Measurements from ENCODE around the gene KRT35.

The KRT35 gene

DNA sequence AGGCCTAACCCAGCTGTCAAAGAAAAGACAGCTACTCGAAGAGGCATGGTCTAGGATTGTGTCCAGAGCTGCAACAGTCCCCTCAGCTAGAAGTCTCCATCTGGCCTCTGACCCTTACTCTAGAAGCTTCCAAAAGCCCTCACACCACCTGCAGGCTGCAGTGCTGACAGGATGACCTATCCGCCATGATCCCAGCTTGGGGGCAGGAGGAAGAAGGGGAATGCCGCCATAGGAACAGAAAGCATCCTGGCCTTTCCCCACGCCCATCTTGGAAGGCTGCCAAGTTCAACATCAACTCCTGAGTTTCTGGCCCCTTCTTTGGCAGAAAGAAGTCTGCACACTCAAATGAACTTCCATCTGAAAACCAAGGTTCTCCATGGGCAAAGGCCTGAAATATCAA is 11.8 kb upstream of the KRT35 start:
- Histone ChIP-seq H4K8ac (ENCODE audit: low read depth, low read length) (no peak overlapping the region), H4K12ac (ENCODE audit: low read depth, low read length) (no peak overlapping the region), H2BK5ac (ENCODE audit: low read depth, low read length, poor library complexity) (no peak overlapping the region), H2AFZ (ENCODE audit: insufficient read depth, low read length, poor library complexity) (no peak overlapping the region), H2AK5ac (ENCODE audit: low read length) (no peak overlapping the region), H3K23ac (ENCODE audit: low read length) (no peak overlapping the region), H3K36me3 (ENCODE audit: control insufficient read depth in 1 of 2, insufficient read depth in 2 of 2, low read length in 2 of 2) (no peaks in the 10 kb centered on the region), H3K14ac (ENCODE audit: low read length) (no peak overlapping the region), H3K27ac (ENCODE audit: low read depth, low read length) (no peak overlapping the region), H3K79me1 (ENCODE audit: low read length) (no peaks in the 10 kb centered on the region), H3K9ac (ENCODE audit: low read length) (no peak overlapping the region), H3K4me2 (ENCODE audit: low read length) (no peak overlapping the region), H3K4ac (ENCODE audit: low read depth, low read length) (no peak overlapping the region), H3K4me1 (ENCODE audit: control insufficient read depth in 1 of 2, insufficient read depth in 2 of 2, low read length in 2 of 2) (no peaks in the 10 kb centered on the region), H3K9me3 (ENCODE audit: insufficient read depth, low read depth, low read length) (no peaks in the 10 kb centered on the region), H2BK12ac (ENCODE audit: low read length) (no peak overlapping the region), H3K18ac (ENCODE audit: low read length) (no peak overlapping the region), H3K4me3 (ENCODE audit: low read depth, low read length) (no peak overlapping the region), H3K79me2 (ENCODE audit: control insufficient read depth, insufficient read depth, low read length, poor library complexity) (no peaks in the 10 kb centered on the region), H2BK120ac (ENCODE audit: insufficient read depth, low read length, poor library complexity) (no peak overlapping the region), H4K91ac (ENCODE audit: low read depth, low read length) (no peak overlapping the region), H3K27me3 (ENCODE audit: insufficient read depth, low read length) (no peaks in the 10 kb centered on the region)
- WGBS (ENCODE audit: extremely low coverage, insufficient coverage, insufficient read length), result no CpG with 5 or more reads among the region's 4 CpGs
- no peak for DNase-seq

GRCh38 chr17:41492351-41492750 is 11.4 kb upstream of the KRT35 start:
- no peak overlapping the region for H2BK120ac ChIP-seq (ENCODE audit: insufficient read depth, low read length, poor library complexity)
- peak in 1 of 2 donors; percentile 33 for DNase-seq
- H2AK5ac ChIP-seq (ENCODE audit: low read length), result no peak overlapping the region
- no peak overlapping the region for H3K4me3 ChIP-seq (ENCODE audit: low read depth, low read length)
- H3K4me2 ChIP-seq (ENCODE audit: low read length), result no peak overlapping the region
- no peaks in the 10 kb centered on the region for H3K4me1 ChIP-seq (ENCODE audit: control insufficient read depth in 1 of 2, insufficient read depth in 2 of 2, low read length in 2 of 2)
- no peak overlapping the region for H4K12ac ChIP-seq (ENCODE audit: low read depth, low read length)
- H3K18ac ChIP-seq (ENCODE audit: low read length), result no peak overlapping the region
- WGBS (ENCODE audit: extremely low coverage, insufficient coverage, insufficient read length), result no CpG with 5 or more reads among the region's 6 CpGs
- no peak overlapping the region for H2BK12ac ChIP-seq (ENCODE audit: low read length)
- no peaks in the 10 kb centered on the region for H3K27me3 ChIP-seq (ENCODE audit: insufficient read depth, low read length)
- H3K27ac ChIP-seq (ENCODE audit: low read depth, low read length), result no peak overlapping the region
- H4K91ac ChIP-seq (ENCODE audit: low read depth, low read length), result no peak overlapping the region
- no peak overlapping the region for H2BK5ac ChIP-seq (ENCODE audit: low read depth, low read length, poor library complexity)
- no peak overlapping the region for H3K4ac ChIP-seq (ENCODE audit: low read depth, low read length)
- H3K79me2 ChIP-seq (ENCODE audit: control insufficient read depth, insufficient read depth, low read length, poor library complexity), result no peaks in the 10 kb centered on the region
- H4K8ac ChIP-seq (ENCODE audit: low read depth, low read length), result no peak overlapping the region
- H3K23ac ChIP-seq (ENCODE audit: low read length), result no peak overlapping the region
- no peak overlapping the region for H3K9ac ChIP-seq (ENCODE audit: low read length)
- no peak overlapping the region for H3K14ac ChIP-seq (ENCODE audit: low read length)
- H3K9me3 ChIP-seq (ENCODE audit: insufficient read depth, low read depth, low read length), result no peaks in the 10 kb centered on the region
- no peak overlapping the region for H2AFZ ChIP-seq (ENCODE audit: insufficient read depth, low read length, poor library complexity)
- H3K79me1 ChIP-seq (ENCODE audit: low read length), result no peaks in the 10 kb centered on the region
- no peaks in the 10 kb centered on the region for H3K36me3 ChIP-seq (ENCODE audit: control insufficient read depth in 1 of 2, insufficient read depth in 2 of 2, low read length in 2 of 2)

DNA sequence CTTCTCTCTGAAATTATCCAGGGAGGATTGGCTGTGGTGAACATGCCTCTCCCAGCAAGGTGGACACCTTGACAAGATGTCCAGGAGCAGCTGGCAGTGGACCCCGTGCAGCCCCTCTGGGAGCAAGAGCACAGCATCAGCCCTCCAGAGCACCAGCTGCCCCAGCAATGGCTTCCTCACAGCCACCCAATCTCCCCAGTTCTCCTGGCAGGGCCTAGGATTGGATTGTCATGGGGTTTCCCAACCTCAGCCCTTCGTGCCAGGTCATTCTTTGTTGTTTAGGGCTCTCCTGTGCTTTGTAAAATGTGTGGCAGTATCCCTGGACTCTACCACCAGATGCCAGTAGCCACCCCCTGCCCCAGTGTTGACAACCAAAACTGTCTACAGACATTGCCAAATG is 10.5 kb upstream of the KRT35 start:
- no peak overlapping the region for H2BK5ac ChIP-seq (ENCODE audit: low read depth, low read length, poor library complexity)
- no peak overlapping the region for H3K23ac ChIP-seq (ENCODE audit: low read length)
- no peak overlapping the region for H2AFZ ChIP-seq (ENCODE audit: insufficient read depth, low read length, poor library complexity)
- H3K9me3 ChIP-seq (ENCODE audit: insufficient read depth, low read depth, low read length), result no peaks in the 10 kb centered on the region
- H3K14ac ChIP-seq (ENCODE audit: low read length), result no peak overlapping the region
- H3K18ac ChIP-seq (ENCODE audit: low read length), result no peak overlapping the region
- H3K4me3 ChIP-seq (ENCODE audit: low read depth, low read length), result no peak overlapping the region
- H2AK5ac ChIP-seq (ENCODE audit: low read length), result no peak overlapping the region
- no peak overlapping the region for H2BK12ac ChIP-seq (ENCODE audit: low read length)
- no peak overlapping the region for H4K91ac ChIP-seq (ENCODE audit: low read depth, low read length)
- H4K12ac ChIP-seq (ENCODE audit: low read depth, low read length), result no peak overlapping the region
- no CpG with 5 or more reads among the region's 2 CpGs for WGBS (ENCODE audit: extremely low coverage, insufficient coverage, insufficient read length)
- H3K79me2 ChIP-seq (ENCODE audit: control insufficient read depth, insufficient read depth, low read length, poor library complexity), result no peaks in the 10 kb centered on the region
- H3K79me1 ChIP-seq (ENCODE audit: low read length), result no peaks in the 10 kb centered on the region
- no peaks in the 10 kb centered on the region for H3K27me3 ChIP-seq (ENCODE audit: insufficient read depth, low read length)
- H3K4ac ChIP-seq (ENCODE audit: low read depth, low read length), result no peak overlapping the region
- H3K4me2 ChIP-seq (ENCODE audit: low read length), result no peak overlapping the region
- no peak overlapping the region for H4K8ac ChIP-seq (ENCODE audit: low read depth, low read length)
- no peak overlapping the region for H3K9ac ChIP-seq (ENCODE audit: low read length)
- H3K4me1 ChIP-seq (ENCODE audit: control insufficient read depth in 1 of 2, insufficient read depth in 2 of 2, low read length in 2 of 2), result no peaks in the 10 kb centered on the region
- no peak overlapping the region for H3K27ac ChIP-seq (ENCODE audit: low read depth, low read length)
- H3K36me3 ChIP-seq (ENCODE audit: control insufficient read depth in 1 of 2, insufficient read depth in 2 of 2, low read length in 2 of 2), result no peaks in the 10 kb centered on the region
- H2BK120ac ChIP-seq (ENCODE audit: insufficient read depth, low read length, poor library complexity), result no peak overlapping the region
- no peak for DNase-seq

DNA sequence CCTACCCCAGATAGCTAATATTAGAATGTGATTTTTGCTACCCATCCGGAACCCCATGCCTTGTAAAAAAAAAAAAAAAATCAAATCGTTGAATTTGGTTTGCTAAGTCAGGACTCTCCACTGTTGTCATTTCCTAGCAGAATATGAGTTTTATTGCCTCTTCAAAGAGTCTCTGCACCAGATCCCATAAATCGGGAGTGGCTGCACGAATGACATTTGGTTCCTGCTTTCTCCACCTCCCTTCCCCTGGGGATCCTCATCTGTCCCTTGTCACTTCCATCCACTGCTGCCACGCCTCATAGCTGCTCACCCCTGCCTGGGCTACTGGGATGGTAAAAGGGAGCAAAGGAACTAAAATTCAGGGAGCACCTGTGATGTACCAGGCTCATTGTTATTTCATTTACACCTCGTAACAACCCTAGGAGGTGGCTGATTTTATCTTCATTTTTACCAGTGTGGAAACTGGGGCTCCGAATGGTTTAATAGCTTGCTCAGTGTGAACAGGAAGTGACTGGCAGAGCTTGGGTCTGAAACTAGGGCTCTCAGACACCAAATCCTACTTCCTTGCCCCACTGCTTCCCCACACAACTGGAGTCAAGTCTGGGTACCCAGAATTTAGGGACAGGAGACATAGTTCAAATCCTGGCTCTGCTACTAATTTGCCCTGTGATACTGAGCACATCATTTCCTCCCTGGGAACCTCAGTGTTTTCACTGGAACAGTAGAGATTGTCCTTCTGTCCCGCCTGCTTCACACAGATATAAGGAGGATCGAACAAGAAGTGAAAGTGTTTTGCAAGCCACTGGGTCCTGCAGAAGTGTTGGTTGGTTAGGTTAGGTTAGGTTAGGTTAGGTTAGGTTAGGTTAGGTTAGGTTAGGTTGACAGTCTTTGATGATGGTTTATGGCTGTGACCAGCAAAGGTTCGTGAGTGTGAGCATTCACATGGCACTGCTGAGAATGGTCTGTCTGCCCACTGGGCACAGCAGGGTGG is 9.3 kb upstream of the KRT35 start:
- Histone ChIP-seq H3K79me2 (ENCODE audit: control insufficient read depth, insufficient read depth, low read length, poor library complexity) (no peaks in the 10 kb centered on the region), H3K79me1 (ENCODE audit: low read length) (no peaks in the 10 kb centered on the region), H3K14ac (ENCODE audit: low read length) (no peak overlapping the region), H3K4me2 (ENCODE audit: low read length) (no peak overlapping the region), H3K36me3 (ENCODE audit: control insufficient read depth in 1 of 2, insufficient read depth in 2 of 2, low read length in 2 of 2) (no peaks in the 10 kb centered on the region), H3K23ac (ENCODE audit: low read length) (no peak overlapping the region), H3K4ac (ENCODE audit: low read depth, low read length) (no peak overlapping the region), H3K9ac (ENCODE audit: low read length) (no peak overlapping the region), H2AFZ (ENCODE audit: insufficient read depth, low read length, poor library complexity) (no peak overlapping the region), H3K27me3 (ENCODE audit: insufficient read depth, low read length) (no peaks in the 10 kb centered on the region), H2BK12ac (ENCODE audit: low read length) (no peak overlapping the region), H3K9me3 (ENCODE audit: insufficient read depth, low read depth, low read length) (no peaks in the 10 kb centered on the region), H3K18ac (ENCODE audit: low read length) (no peak overlapping the region), H2AK5ac (ENCODE audit: low read length) (no peak overlapping the region), H3K4me3 (ENCODE audit: low read depth, low read length) (no peak overlapping the region), H4K91ac (ENCODE audit: low read depth, low read length) (no peak overlapping the region), H2BK5ac (ENCODE audit: low read depth, low read length, poor library complexity) (no peak overlapping the region), H3K4me1 (ENCODE audit: control insufficient read depth in 1 of 2, insufficient read depth in 2 of 2, low read length in 2 of 2) (no peaks in the 10 kb centered on the region), H3K27ac (ENCODE audit: low read depth, low read length) (no peak overlapping the region), H4K8ac (ENCODE audit: low read depth, low read length) (no peak overlapping the region), H4K12ac (ENCODE audit: low read depth, low read length) (no peak overlapping the region), H2BK120ac (ENCODE audit: insufficient read depth, low read length, poor library complexity) (no peak overlapping the region)
- no CpG with 5 or more reads among the region's 10 CpGs for WGBS (ENCODE audit: extremely low coverage, insufficient coverage, insufficient read length)
- no peak for DNase-seq

Data from trophoblast cell (in vitro differentiated cells and primary cell).